Nucleus accumbens (tissue), 56 donors: ENCODE results near the gene SLC7A11.
"Not testable (repeated sequence)": the region's sequence is repeated elsewhere in the genome, so short reads cannot be mapped to it uniquely, and the experiment has no call there.

ENCODE experiments used
- DNase-seq, 56 donors: peaks; one replicate each; lab custom pipeline; 2025; lab: John Stamatoyannopoulos, UW

The SLC7A11 gene

GRCh38 chr4:138247643-138248042 is 5.5 kb upstream of the SLC7A11 start:
- no peak for DNase-seq

DNA sequence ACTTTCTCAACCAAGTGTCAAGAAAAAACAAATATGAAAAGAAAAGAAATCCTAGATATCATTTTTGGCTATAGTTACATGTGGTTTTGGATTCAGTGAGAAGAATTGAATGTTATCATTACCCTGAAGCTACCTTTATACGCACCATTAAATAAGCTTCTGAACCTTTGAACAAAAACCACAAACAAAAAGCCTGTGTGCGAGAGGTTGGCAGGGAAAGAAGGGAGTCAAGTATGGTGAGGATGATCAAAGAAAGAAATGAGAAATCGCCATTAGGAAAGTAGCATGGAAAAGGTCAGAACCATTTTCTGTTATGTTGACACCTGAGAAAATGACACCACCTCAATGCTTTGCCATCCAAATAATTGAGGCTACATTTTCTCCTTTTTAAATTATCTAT is 1.2 kb upstream of the SLC7A11 start:
- no peak for DNase-seq

- DNase-seq, result no peak
Observed at GRCh38 chr4:138242834-138243156, 646 bp upstream of the SLC7A11 start.

DNA sequence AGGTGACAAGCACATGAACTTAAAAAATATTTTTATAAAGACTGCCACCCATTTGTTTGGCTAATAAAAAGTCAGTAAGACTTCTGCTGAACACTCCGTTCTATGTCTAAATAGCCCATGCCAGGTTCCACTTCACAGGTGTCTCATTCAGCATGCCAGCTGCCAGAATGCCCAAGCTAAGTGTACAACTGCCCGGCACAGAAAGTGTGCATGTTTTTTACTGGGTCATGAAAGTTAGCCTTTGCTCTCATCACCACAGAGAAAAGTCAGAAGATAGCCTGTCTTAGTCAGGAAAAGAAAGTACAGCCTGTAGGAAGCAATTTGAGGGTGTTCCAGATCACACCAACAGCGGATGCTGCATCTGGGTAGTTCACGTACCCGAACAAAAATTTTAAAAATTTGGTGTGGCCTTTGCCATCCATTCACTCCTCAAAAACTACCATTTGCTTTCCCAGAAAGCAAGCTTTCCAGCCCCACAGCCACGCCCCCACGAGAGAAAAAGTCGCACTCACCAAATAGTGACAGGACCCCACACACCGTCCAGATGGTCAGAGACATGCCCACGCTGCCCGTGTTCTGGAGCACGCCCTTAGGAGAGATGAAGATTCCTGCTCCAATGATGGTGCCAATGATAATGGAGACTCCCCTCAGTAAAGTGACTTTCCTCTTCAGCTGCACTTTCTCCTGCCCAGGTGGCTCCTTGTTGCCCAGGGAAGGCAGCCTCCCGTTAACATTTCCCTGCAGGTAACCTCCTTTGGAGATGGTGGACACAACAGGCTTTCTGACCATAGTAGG is 671 bp downstream of the SLC7A11 start:
- DNase-seq, result peak in 10 of 56 donors; percentile 1 to 26 (median 4)

DNA sequence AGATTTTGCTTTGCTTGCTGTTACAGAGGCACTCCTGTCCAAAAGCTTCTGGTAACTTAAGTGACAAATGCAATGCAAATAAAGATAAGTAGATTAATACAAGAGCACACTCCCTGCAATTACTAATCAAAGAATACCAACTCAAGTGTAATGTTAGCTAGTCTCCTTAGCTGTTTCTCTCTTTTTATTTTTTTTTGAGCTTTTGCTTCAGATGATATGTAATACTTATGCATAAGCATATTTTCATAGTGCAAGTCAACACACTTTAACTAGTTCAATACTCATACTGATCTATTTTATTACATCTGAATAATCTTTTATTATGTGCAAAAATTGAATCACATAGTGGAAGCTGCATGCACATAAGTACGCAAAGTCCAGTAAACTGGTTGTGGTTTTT is 2.7 kb downstream of the SLC7A11 start:
- DNase-seq, result no peak

- no peak for DNase-seq
Observed at GRCh38 chr4:138238521-138239292, 3.4 kb downstream of the SLC7A11 start.

DNA sequence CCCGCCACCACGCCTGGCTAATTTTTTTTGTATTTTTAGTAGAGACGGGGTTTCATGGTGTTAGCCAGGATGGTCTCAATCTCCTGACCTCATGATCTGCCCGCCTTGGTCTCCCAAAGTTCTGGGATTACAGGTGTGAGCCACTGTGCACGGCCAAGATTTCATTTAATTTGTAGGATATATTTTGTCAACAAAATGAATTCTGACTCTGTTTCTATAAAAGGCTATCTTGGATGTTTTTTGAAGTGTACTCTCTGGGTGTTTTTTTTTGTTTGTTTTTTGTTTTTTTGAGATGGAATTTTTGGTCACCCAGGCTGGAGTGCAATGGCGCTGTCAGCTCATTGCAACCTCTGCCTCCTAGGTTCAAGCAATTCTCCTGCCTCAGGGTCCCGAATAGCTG is 5.0 kb downstream of the SLC7A11 start:
- DNase-seq, result not testable (repeated sequence)

- DNase-seq, result no peak
Observed at GRCh38 chr4:138236037-138236436, 6.1 kb downstream of the SLC7A11 start.

- no peak for DNase-seq
Observed at GRCh38 chr4:138235419-138235952, 6.7 kb downstream of the SLC7A11 start.

- no peak for DNase-seq
Observed at GRCh38 chr4:138234248-138234647, 7.9 kb downstream of the SLC7A11 start.

- DNase-seq, result no peak
Observed at GRCh38 chr4:138233313-138234034, 8.7 kb downstream of the SLC7A11 start.

- DNase-seq, result no peak
Observed at GRCh38 chr4:138232364-138232763, 9.8 kb downstream of the SLC7A11 start.

DNA sequence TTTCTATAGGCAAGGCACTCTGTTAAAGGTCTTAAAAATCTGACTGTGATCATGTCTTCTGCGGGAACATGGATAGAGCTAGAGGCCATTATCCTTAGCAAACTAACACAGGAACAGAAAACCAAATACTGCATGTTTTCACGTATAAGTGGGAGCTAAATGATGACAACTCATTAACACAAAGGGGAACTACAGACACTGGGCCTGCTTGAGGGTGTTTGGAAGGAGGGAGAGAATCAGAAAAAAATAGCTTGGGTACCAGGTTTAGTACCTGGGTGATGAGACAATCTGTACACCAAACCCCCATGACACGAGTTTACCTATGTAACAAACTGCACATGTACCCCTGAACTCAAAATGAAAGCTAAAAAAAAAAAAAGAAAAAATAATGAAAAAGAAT is 12.1 kb downstream of the SLC7A11 start:
- no peak for DNase-seq

GRCh38 chr4:138229160-138229559 is 13.0 kb downstream of the SLC7A11 start:
- DNase-seq, result no peak

DNA sequence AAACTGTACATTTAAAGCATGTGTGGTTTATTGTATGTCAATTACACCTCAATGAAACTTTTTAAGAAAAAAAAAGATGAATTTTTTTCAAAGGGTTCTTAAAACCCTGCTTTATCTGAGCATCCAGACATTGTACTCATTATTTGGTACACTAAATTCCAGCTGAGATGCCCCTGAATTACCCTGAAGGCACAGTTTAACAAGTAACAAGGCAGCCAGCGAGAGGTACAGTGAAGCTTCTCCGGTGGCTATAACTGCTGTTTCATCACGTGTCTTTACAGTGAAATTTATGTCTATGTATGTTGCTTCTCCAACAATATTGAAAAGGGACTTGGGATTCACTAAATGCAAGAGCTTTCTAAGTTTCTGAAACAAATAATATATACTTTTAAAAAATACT is 15.8 kb downstream of the SLC7A11 start:
- DNase-seq, result no peak

- DNase-seq, result no peak
Observed at GRCh38 chr4:138225477-138225876, 16.7 kb downstream of the SLC7A11 start.

- no peak for DNase-seq
Observed at GRCh38 chr4:138224614-138225013, 17.5 kb downstream of the SLC7A11 start.

GRCh38 chr4:138223231-138223910 is 18.8 kb downstream of the SLC7A11 start:
- no peak for DNase-seq

DNA sequence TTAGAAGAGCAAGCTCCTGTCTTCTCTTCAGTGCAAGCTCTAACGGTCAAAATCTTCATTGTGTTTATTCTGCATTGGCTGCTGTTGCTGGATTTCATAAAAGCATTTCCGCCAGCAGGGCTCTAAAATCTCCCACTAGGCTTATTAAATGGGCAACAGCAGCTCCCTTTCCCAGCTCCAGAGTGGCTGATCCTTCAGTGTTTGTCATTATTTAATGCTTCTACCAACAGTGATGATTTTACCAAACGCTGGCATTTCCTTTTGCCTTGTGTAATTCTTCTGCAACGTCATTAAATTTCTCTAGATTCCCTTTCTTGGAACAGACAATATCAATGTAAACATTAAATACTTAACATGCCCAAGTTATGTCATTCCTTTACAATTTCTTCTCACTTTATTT is 20.1 kb downstream of the SLC7A11 start:
- peak in 3 of 56 donors; percentile 13 to 38 (median 20) for DNase-seq

GRCh38 chr4:138218976-138219375 is 23.2 kb downstream of the SLC7A11 start:
- DNase-seq, result no peak
